Measurements from ENCODE around the gene STX17. TPM values are rescaled to one million over a fixed set of nuclear protein-coding genes. Genes with fewer than 3 reads are reported as not detected.

STX17 gene
- total RNA-seq, 2 donors from 2014 or later, result 16.1 to 18.8 TPM

- no peaks in the 10 kb centered on the region for H3K27me3 ChIP-seq
- H3K9me3 ChIP-seq, result no peaks in the 10 kb centered on the region
- no peak overlapping the region for H3K4me3 ChIP-seq
- H3K27ac ChIP-seq, result no peak overlapping the region
- peaks cover 26% of the 10 kb centered on the region for H3K36me3 ChIP-seq
- TF ChIP-seq CTCF (IDR thresholded peaks at IDR 0.05), result no peak
- H3K4me1 ChIP-seq, result no peaks in the 10 kb centered on the region
- DNase-seq (ENCODE audit: low spot score), result no peak
Measured at GRCh38 chr9:99964336-99964735, 57.9 kb downstream of the STX17 start.

- no peaks in the 10 kb centered on the region for H3K9me3 ChIP-seq
- no peaks in the 10 kb centered on the region for H3K27me3 ChIP-seq
- no peak for DNase-seq (ENCODE audit: low spot score)
- no peak overlapping the region for H3K4me3 ChIP-seq
- peaks cover 18% of the 10 kb centered on the region for H3K36me3 ChIP-seq
- H3K4me1 ChIP-seq, result no peaks in the 10 kb centered on the region
- no peak for TF ChIP-seq CTCF (IDR thresholded peaks at IDR 0.05)
- H3K27ac ChIP-seq, result no peak overlapping the region
Measured at GRCh38 chr9:99966001-99966400, 59.5 kb downstream of the STX17 start.

- Histone ChIP-seq H3K9me3 (no peaks in the 10 kb centered on the region), H3K27me3 (no peaks in the 10 kb centered on the region), H3K4me1 (no peaks in the 10 kb centered on the region), H3K4me3 (no peak overlapping the region), H3K27ac (no peak overlapping the region), H3K36me3 (peaks cover 11% of the 10 kb centered on the region)
- no peak for TF ChIP-seq CTCF (IDR thresholded peaks at IDR 0.05)
- DNase-seq (ENCODE audit: low spot score), result no peak
Measured at GRCh38 chr9:99966716-99967115, 60.3 kb downstream of the STX17 start.

GRCh38 chr9:99967457-99967856 is 61.0 kb downstream of the STX17 start:
- no peak for TF ChIP-seq CTCF (IDR thresholded peaks at IDR 0.05)
- H3K27ac ChIP-seq, result no peak overlapping the region
- H3K4me1 ChIP-seq, result no peaks in the 10 kb centered on the region
- no peak overlapping the region for H3K4me3 ChIP-seq
- peaks cover 11% of the 10 kb centered on the region for H3K36me3 ChIP-seq
- H3K9me3 ChIP-seq, result no peaks in the 10 kb centered on the region
- DNase-seq (ENCODE audit: low spot score), result no peak
- no peaks in the 10 kb centered on the region for H3K27me3 ChIP-seq

- Histone ChIP-seq H3K27me3 (no peaks in the 10 kb centered on the region), H3K4me3 (no peak overlapping the region), H3K27ac (no peak overlapping the region), H3K4me1 (no peaks in the 10 kb centered on the region), H3K36me3 (peaks cover 11% of the 10 kb centered on the region), H3K9me3 (no peaks in the 10 kb centered on the region)
- no peak for TF ChIP-seq CTCF (IDR thresholded peaks at IDR 0.05)
- no peak for DNase-seq (ENCODE audit: low spot score)
Measured at GRCh38 chr9:99970481-99970880, 64.0 kb downstream of the STX17 start.

GRCh38 chr9:99971410-99971809 is 65.0 kb downstream of the STX17 start:
- no peaks in the 10 kb centered on the region for H3K27me3 ChIP-seq
- no peak overlapping the region for H3K4me3 ChIP-seq
- H3K27ac ChIP-seq, result no peak overlapping the region
- H3K36me3 ChIP-seq, result peaks cover 11% of the 10 kb centered on the region
- H3K4me1 ChIP-seq, result no peaks in the 10 kb centered on the region
- TF ChIP-seq CTCF (IDR thresholded peaks at IDR 0.05), result no peak
- no peaks in the 10 kb centered on the region for H3K9me3 ChIP-seq
- DNase-seq (ENCODE audit: low spot score), result no peak
